HFF-Myc (cell line): ENCODE data around the gene CDH2.

Source experiments
- DNase-seq: peaks from one replicate; pipeline ENCODE4 v3.0.0-alpha.2; 2011; ENCODE audit warnings: low read depth; ENCODE audit errors: extremely low read depth
- H3K4me3 ChIP-seq: replicated peaks from 2 replicates; pipeline ENCODE4 v1.5.1; 2011; ENCODE audit warnings: low read depth, mild to moderate bottlenecking, control low read depth, low read length
- TF ChIP-seq, protein P1 (sequence below): IDR thresholded peaks from 2 replicates; pipeline ENCODE4 v1.5.1; 2012; ENCODE audit warnings: mild to moderate bottlenecking, low read depth, low read length, control low read depth; ENCODE audit errors: missing control alignments

Gene CDH2

DNA sequence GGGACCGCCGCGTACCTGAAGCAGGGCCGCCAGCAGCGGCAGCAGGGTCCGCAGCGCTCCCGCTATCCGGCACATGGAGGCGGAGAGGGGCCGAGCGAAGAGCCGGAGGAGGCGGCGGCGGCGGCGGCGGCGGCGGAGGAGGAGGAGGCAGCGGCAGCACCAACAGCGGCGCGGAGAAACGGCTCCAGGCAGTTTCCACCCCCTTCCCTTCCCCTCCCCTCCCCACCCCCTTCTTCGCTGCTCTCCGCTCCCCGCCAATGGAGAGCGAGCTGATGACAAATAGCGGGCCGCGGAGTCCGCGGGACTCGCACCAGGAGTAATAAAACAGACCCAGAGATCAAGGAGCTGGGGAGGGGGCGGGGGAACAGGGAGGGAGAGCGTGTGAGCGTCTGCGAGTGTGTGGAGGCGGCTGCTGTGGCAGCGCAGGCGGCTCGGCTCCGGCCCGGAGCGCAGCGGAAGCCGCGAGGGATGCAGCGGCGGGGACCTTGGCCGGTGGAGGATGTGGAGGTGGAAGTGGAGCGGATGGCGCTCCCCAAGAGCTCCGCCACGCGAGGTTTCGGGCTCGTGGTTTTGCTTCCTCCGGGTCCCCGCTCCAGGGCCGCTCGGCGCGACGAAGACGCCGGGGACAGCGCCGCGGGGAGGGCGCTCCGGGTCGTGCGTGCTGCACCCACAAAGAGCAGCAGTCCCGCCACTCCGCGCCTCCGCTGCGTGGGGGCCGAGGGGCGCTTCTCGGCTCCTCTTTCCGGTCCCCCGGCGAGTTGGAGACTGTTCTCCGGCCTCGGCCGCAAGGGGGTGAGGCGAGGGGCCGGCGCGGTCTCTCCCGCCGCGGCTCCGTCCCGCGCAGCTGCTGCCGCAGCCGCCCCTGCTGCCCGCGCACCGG, at the start of gene CDH2:
TSS of gene CDH2 (minus strand) at position 183 of the 880 bp plus-strand sequence. CDS start at position 75, 108 bp downstream.
- TF ChIP-seq, protein P1, sequence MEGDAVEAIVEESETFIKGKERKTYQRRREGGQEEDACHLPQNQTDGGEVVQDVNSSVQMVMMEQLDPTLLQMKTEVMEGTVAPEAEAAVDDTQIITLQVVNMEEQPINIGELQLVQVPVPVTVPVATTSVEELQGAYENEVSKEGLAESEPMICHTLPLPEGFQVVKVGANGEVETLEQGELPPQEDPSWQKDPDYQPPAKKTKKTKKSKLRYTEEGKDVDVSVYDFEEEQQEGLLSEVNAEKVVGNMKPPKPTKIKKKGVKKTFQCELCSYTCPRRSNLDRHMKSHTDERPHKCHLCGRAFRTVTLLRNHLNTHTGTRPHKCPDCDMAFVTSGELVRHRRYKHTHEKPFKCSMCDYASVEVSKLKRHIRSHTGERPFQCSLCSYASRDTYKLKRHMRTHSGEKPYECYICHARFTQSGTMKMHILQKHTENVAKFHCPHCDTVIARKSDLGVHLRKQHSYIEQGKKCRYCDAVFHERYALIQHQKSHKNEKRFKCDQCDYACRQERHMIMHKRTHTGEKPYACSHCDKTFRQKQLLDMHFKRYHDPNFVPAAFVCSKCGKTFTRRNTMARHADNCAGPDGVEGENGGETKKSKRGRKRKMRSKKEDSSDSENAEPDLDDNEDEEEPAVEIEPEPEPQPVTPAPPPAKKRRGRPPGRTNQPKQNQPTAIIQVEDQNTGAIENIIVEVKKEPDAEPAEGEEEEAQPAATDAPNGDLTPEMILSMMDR: no peak
- DNase-seq: peak; percentile 74

DNA sequence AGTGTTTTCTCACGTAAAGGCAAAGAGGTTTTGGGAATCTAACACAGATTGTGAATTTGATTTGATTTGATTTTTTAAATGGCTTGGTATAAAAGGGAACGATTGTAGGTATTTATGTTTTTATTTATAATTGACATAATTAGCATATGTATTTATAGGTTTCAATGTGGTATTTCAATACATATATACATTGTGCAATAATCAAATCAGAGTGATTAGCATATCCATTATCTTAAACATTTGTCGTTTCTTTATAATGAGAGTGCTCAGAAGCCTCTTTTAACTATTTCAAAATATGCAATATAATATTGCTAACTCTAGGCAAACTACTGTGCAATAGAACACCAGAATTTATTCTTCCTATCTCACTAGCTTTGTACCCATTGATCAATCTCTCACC, 35.1 kb upstream of the CDH2 start:
- TF ChIP-seq, protein P1: no peak
- no peak overlapping the region for H3K4me3 ChIP-seq
- no peak for DNase-seq

More for the DNA sequence above, at the start of gene CDH2:
- H3K4me3 ChIP-seq: peak within 1 kb of the TSS; percentile 87

DNA sequence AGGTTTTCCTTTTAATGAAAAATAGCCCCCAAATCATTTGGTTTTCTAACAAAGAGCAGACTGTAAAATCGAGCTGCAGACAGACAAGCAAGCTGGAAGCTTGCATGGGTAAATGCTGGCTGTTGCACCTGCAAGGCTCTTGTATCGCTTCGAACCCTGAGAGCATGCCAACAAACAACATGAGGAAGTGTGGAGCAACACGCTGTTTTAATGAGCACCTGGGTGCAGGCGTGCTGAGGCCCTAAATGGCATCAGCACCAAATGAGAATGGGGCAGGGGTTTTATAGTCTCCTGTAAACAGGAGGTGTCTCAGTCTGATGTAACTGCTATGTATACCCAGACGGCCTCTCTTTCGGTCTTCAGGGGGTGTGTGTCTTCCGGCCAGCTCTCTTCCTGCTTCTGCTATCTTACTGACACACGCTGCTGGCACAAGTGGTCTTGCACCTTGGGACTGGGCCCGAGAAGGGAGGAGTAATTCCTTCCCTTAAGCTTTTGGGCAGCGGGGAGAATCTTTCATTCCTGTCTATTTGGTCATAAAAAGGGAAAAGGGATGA, 31.9 kb upstream of the CDH2 start:
- no peak for DNase-seq

DNA sequence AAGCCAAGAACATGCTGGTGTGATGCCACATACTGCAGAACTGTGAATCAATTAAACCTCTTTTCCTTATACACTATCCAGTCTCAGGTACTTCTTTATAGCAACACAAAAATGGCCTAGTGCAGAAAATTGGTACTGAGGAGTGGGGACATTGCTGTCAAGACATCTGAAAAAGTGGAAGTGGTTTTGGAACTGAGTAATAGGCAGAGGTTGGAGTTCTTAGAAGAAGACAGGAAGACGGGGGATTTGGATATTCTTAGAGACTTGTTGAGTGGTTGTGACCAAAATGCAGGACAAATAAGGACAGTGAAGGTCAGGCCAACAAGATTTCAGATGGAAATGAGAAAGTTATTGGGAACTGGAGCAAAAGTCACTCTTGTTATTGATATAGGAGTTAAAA, 31.3 kb upstream of the CDH2 start:
- H3K4me3 ChIP-seq: no peak overlapping the region
- DNase-seq: no peak
- TF ChIP-seq, protein P1: no peak

More for the DNA sequence above, 31.9 kb upstream of the CDH2 start:
- TF ChIP-seq, protein P1: no peak
- H3K4me3 ChIP-seq: no peak overlapping the region

DNA sequence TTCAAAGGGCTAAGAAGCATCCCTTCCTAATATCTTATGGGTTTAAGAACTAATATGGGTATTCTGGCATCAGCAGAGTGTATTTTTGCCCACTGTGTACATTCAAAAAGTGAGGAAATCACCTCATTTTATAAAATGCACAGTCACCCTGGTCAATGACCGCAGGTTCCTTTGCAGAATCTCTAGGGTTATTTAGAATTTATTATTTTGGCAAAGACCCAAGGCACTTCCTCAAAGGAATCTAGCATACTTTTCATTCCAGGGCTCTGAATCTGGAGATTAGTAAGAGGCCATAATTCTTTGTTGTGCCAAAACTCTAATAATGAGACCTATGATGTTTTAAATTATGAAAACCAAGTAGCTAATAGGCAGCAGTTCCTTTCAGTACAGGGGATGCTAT, 27.2 kb upstream of the CDH2 start:
- no peak overlapping the region for H3K4me3 ChIP-seq
- TF ChIP-seq, protein P1: no peak
- peak; percentile 52 for DNase-seq

DNA sequence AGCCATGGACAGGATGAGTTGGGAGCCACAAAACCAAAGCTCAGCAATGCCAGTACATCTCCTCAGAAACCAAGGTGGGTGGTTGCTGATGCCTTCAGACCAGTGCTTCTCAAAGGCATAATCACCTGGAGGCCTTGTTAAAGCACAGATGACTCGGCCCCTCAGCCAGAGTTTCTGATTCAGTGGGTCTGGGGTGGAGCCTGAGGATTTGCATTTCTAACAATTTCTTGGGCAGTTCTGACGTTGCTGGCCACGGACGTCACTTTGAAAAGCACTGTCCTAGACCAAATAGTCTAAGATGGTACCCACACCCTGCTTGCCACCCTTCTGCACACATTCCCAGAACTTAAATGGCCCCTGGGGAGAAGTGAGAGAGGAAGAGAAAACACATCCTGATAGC, 24.1 kb upstream of the CDH2 start:
- DNase-seq: no peak
- no peak overlapping the region for H3K4me3 ChIP-seq
- TF ChIP-seq, protein P1: no peak
